Middle frontal gyrus (tissue), 1 donor: ENCODE results near the gene KHDC1L.
"Not testable (repeated sequence)": the region's sequence is repeated elsewhere in the genome, so short reads cannot be mapped to it uniquely, and the experiment has no call there.

Source experiments
- DNase-seq: peaks from one replicate; pipeline ENCODE4 v3.0.0-alpha.2; 2015; ENCODE audit warnings: low spot score; ENCODE audit errors: extremely low spot score

The KHDC1L gene

GRCh38 chr6:73207221-73207837, 18.0 kb downstream of the KHDC1L start:
- DNase-seq: no peak

GRCh38 chr6:73204252-73204651, 21.0 kb downstream of the KHDC1L start:
- no peak for DNase-seq

GRCh38 chr6:73203098-73203497, 22.2 kb downstream of the KHDC1L start:
- DNase-seq: no peak

GRCh38 chr6:73200735-73201134, 24.6 kb downstream of the KHDC1L start:
- DNase-seq: no peak

GRCh38 chr6:73200247-73200646, 25.0 kb downstream of the KHDC1L start:
- DNase-seq: no peak

GRCh38 chr6:73194744-73195143, 30.6 kb downstream of the KHDC1L start:
- no peak for DNase-seq

- not testable (repeated sequence) for DNase-seq
Measured at GRCh38 chr6:73193302-73193701, 32.0 kb downstream of the KHDC1L start.

- no peak for DNase-seq
Measured at GRCh38 chr6:73182021-73182607, 43.2 kb downstream of the KHDC1L start.

- peak; percentile 21 for DNase-seq
Measured at GRCh38 chr6:73180763-73181619, 44.3 kb downstream of the KHDC1L start.

- no peak for DNase-seq
Measured at GRCh38 chr6:73180076-73180738, 45.1 kb downstream of the KHDC1L start.

GRCh38 chr6:73177221-73177944, 47.9 kb downstream of the KHDC1L start:
- DNase-seq: no peak

GRCh38 chr6:73176057-73176456, 49.2 kb downstream of the KHDC1L start:
- no peak for DNase-seq

GRCh38 chr6:73174646-73175045, 50.6 kb downstream of the KHDC1L start:
- no peak for DNase-seq
